Osteocyte (in vitro differentiated cells): Measurements from ENCODE around the gene MRPL27. TPM values are rescaled to one million over a fixed set of nuclear protein-coding genes. Genes with fewer than 3 reads are reported as not detected.

Experiments
- DNase-seq: peaks from one replicate; pipeline ENCODE4 v3.0.0; 2021; ENCODE audit warnings: mixed read lengths; ENCODE audit not compliant: unreplicated experiment; ENCODE audit errors: extremely low spot score
- H3K27ac Mint-ChIP-seq: one replicate; pipeline ENCODE4 v1.8.0; 2021; ENCODE audit warnings: mild to moderate bottlenecking, mixed read lengths; ENCODE audit not compliant: unreplicated experiment
- H3K27me3 Mint-ChIP-seq: one replicate; pipeline ENCODE4 v1.8.0; 2021; ENCODE audit warnings: mixed read lengths; ENCODE audit not compliant: unreplicated experiment
- H3K36me3 Mint-ChIP-seq: one replicate; pipeline ENCODE4 v1.8.0; 2021; ENCODE audit warnings: mixed read lengths; ENCODE audit not compliant: unreplicated experiment
- H3K4me1 Mint-ChIP-seq: one replicate; pipeline ENCODE4 v1.8.0; 2021; ENCODE audit warnings: mixed read lengths; ENCODE audit not compliant: unreplicated experiment
- H3K4me3 Mint-ChIP-seq: one replicate; pipeline ENCODE4 v1.8.0; 2021; ENCODE audit warnings: mild to moderate bottlenecking, moderate library complexity, mixed read lengths; ENCODE audit not compliant: unreplicated experiment
- H3K9me3 Mint-ChIP-seq: one replicate; pipeline ENCODE4 v1.8.0; 2021; ENCODE audit warnings: mixed read lengths; ENCODE audit not compliant: unreplicated experiment
- CTCF ChIP-seq: fragments of 200-600 bp; sonication (generic); IDR thresholded peaks from 2 replicates; pipeline ENCODE4 v1.5.0; 2021; ENCODE audit warnings: antibody characterized with exemption, mild to moderate bottlenecking, moderate library complexity
- total RNA-seq: library from RNA; stranded (reverse); gene quantifications from 2 replicates; pipeline ENCODE4 v1.2.1, GENCODE V29; 2021

The MRPL27 gene
- total RNA-seq, 1 donor from 2014 or later: 54.5 TPM

DNA sequence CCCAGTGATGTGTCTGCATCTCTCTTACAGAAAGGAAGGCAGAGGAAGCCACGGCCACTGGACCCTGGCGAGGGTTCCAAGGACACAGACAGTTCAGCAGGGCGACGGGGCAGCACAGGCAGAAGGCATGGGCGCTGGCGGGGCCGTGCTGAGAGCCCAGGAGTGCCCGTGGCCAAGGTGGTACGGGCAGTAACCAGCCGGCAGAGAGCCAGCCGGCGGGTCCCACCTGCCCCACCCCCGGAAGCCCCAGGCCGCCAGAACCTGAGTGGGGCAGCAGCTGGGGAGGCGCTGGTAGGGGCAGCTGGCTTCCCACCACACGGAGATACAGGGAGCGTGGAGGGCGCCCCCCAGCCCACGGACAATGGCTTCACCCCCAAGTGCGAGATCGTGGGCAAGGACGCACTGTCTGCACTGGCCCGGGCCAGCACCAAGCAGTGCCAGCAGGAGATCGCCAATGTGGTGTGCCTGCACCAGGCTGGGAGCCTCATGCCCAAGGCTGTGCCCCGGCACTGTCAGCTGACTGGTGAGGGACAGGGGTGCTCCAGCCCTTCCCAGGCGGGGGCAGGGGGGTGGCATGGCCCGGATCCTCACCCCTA lies 19.3 kb downstream of the MRPL27 start:
- Mint-ChIP-seq H3K4me3 (no peak overlapping the region), H3K9me3 (no peaks in the 10 kb centered on the region), H3K36me3 (peaks cover 13% of the 10 kb centered on the region), H3K27me3 (no peaks in the 10 kb centered on the region), H3K27ac (no peak overlapping the region), H3K4me1 (peaks cover 3% of the 10 kb centered on the region)
- no peak for DNase-seq
- TF ChIP-seq CTCF: no peak

GRCh38 chr17:50352693-50353599 lies 20.0 kb downstream of the MRPL27 start:
- Mint-ChIP-seq H3K27me3 (no peaks in the 10 kb centered on the region), H3K4me1 (peaks cover 9% of the 10 kb centered on the region), H3K36me3 (peaks cover 13% of the 10 kb centered on the region), H3K27ac (no peak overlapping the region), H3K4me3 (no peak overlapping the region), H3K9me3 (no peaks in the 10 kb centered on the region)
- TF ChIP-seq CTCF: no peak
- no peak for DNase-seq

- no peaks in the 10 kb centered on the region for H3K27me3 Mint-ChIP-seq
- no peak for TF ChIP-seq CTCF
Observed at GRCh38 chr17:50352072-50352692, 20.8 kb downstream of the MRPL27 start.

GRCh38 chr17:50350733-50351132 lies 22.3 kb downstream of the MRPL27 start:
- TF ChIP-seq CTCF: no peak
- H3K4me3 Mint-ChIP-seq: no peak overlapping the region
- H3K36me3 Mint-ChIP-seq: peaks cover 10% of the 10 kb centered on the region
- no peaks in the 10 kb centered on the region for H3K9me3 Mint-ChIP-seq
- H3K27ac Mint-ChIP-seq: no peak overlapping the region
- H3K27me3 Mint-ChIP-seq: no peaks in the 10 kb centered on the region
- H3K4me1 Mint-ChIP-seq: peaks cover 24% of the 10 kb centered on the region
- no peak for DNase-seq

More at GRCh38 chr17:50352072-50352692, 20.8 kb downstream of the MRPL27 start:
- Mint-ChIP-seq H3K4me3 (no peak overlapping the region), H3K36me3 (peaks cover 10% of the 10 kb centered on the region), H3K27ac (no peak overlapping the region), H3K9me3 (no peaks in the 10 kb centered on the region), H3K4me1 (peaks cover 17% of the 10 kb centered on the region)
- no peak for DNase-seq

GRCh38 chr17:50349243-50349600 lies 23.8 kb downstream of the MRPL27 start:
- Mint-ChIP-seq H3K27me3 (peaks cover 4% of the 10 kb centered on the region), H3K27ac (no peak overlapping the region), H3K9me3 (no peaks in the 10 kb centered on the region), H3K36me3 (peaks cover 8% of the 10 kb centered on the region), H3K4me1 (peaks cover 24% of the 10 kb centered on the region), H3K4me3 (no peak overlapping the region)
- no peak for TF ChIP-seq CTCF
- no peak for DNase-seq
